Heart left ventricle (tissue), 13 donors: ENCODE data around the gene RAD23A.

ENCODE experiments used
- CTCF ChIP-seq, 12 donors: fragments of 200-600 bp; sonication (generic) in 4 of 12; IDR thresholded peaks; one replicate each; pipeline versions ENCODE4 v1.5.0 to v1.8.0; 2018 to 2022; ENCODE audit warnings: antibody characterized with exemption in 12 of 12, mild to moderate bottlenecking in 5 of 12
- POLR2A ChIP-seq, 2 donors: fragments of 450-650 bp; IDR thresholded peaks; one replicate each; pipeline ENCODE4 v1.6.1; 2017; ENCODE audit warnings: antibody characterized with exemption in 2 of 2, mild to moderate bottlenecking in 2 of 2, moderate library complexity in 2 of 2
- donor health status: ischemic (EF 13 %, LVEDD 7.1; RV severe dilation, severe dysfunction).
- donor health status: DM: no; HTN: yes; CAD: no.
- donor health status: DM: no; HTN: no; CAD: no.
- donor health status: ischemic (EF 25% LVEDD 6.9; RV normal size, moderate dysfunction).
- donor health status: ischemic (EF 25% LVEDD 5.7; RV mildly dilated, moderate dysfunction).
- donor health status: ischemic (EF 35%, LVEDD 5.7; RV mildly dilated, moderate dysfunction).
- donor health status: nonischemic (EF 11% LVEDD 7.7; RV severe dilation, severe dysfunction).
- donor health status: DM: yes; HTN: yes; CAD: no.
- donor health status: PGD.
- donor health status: ischemic (EF 29% LVEDD 5.4; RV normal size, mild dysfunction).
- donor health status: nonischemic (EF 23%, LVEDD 6.1; RV moderate dilation, normal function).

- TF ChIP-seq CTCF (IDR thresholded peaks at IDR 0.05) (no peak), POLR2A (IDR thresholded peaks at IDR 0.05) (no peak)
Observed at GRCh38 chr19:12949363-12950283, 4.0 kb downstream of the RAD23A start.
